Measurements from ENCODE around the gene LPAR6.

LPAR6 gene

DNA sequence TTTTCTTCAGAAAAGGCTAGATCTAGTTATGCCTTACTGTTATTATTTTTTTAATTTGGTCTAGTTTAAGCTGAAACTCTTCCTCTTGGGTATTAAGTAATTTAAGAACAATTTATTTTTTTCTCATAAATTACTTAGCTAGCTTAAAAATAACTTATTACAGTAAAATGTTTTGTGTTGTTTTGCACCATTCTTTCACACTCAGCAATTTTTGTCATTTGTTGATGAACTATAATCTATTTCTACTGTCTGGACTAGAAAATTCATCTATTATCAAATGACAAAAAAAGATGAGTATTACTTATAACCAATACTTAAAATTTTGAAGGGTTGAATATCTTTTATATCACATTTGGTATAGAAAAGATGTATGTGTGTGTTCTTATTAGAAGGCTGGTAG lies 1.6 kb upstream of the LPAR6 start:
- DNase-seq: no peak

- no peak for DNase-seq
Observed at GRCh38 chr13:48411841-48412531, 927 bp downstream of the LPAR6 start.

- no peak for DNase-seq
Observed at GRCh38 chr13:48411147-48411794, 1.6 kb downstream of the LPAR6 start.

GRCh38 chr13:48410199-48410598 lies 2.7 kb downstream of the LPAR6 start:
- DNase-seq: no peak

DNA sequence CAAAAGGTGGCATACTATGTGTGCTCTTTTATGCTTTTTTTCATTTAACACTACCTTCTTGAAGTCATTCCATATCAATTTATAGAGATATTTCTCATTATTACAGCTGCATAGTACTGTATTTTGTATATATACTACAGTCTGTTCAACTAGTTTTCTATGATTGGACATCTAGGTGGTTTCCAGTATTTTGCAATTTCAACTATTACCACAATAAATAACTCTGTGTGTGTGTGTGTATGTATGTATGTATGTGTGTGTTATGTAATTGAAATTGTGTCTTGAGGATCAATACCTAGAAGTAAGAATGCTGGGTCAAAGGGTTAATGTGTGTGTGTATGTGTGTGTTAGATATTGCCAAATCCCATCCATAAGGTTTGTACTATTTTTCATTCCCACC lies 7.0 kb downstream of the LPAR6 start:
- DNase-seq: no peak

GRCh38 chr13:48404952-48405351 lies 8.0 kb downstream of the LPAR6 start:
- DNase-seq: no peak

- no peak for DNase-seq
Observed at GRCh38 chr13:48403913-48404312, 9.0 kb downstream of the LPAR6 start.

- DNase-seq: no peak
Observed at GRCh38 chr13:48403151-48403631, 9.7 kb downstream of the LPAR6 start.

GRCh38 chr13:48402325-48402932 lies 10.5 kb downstream of the LPAR6 start:
- DNase-seq: no peak

DNA sequence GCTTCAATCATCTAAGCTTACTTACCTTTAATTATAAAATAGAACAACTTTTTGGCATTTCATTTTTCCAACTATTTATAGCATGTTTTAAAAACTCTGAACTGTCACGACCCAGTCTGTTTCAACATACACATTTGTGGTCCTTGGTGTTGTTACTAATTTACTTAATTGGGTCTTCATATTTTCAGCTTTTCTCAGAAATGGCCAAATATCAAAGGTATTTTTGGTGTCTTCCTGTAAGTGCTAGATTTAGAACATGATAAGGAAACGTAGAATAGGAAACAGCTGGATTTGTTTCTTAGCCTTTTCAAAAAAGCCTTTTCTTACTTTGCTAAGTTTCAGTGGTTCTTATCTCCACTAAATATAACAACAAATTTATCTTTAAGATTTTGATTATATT lies 11.4 kb downstream of the LPAR6 start:
- no peak for DNase-seq

DNA sequence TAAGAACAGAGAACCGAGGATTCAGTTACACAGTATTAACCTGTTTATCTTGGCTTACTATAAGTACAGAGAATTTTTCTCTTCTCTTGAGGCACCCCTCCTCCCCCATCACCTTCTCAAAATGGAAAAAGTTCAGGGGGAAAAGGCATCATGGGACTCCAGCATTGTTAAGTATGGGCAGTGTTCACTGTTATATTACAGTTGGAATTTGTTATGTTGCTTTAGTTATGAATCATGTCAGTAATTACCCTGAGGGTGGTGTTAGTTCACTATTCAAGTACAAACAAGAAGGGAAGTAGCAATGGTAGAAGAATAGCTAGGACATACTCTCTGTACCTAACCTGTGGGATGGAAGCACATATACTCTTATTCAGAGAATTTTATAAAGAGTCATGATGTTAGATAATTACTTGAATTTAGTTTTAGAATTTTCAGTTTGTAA lies 12.0 kb downstream of the LPAR6 start:
- no peak for DNase-seq

GRCh38 chr13:48400090-48400694 lies 12.7 kb downstream of the LPAR6 start:
- no peak for DNase-seq

- DNase-seq: no peak
Observed at GRCh38 chr13:48398450-48399095, 14.3 kb downstream of the LPAR6 start.

DNA sequence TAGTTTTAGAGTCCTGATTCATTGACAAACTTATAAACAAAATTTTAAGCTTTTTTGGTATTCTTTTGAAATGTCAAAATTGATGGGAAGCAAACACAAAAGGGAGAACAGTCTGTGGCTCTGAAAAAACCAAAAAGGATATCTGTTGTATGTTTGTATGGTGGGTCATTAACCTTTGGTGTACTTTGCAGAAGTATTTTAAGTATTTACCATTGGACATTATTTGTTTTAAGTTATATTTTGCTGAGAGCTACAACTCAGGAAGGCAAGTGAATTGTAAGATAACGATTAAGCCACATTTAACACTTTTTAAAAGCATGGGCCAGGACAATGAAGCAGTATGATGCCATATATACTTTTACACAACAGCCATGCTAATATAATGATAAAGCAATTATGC lies 15.2 kb downstream of the LPAR6 start:
- no peak for DNase-seq

GRCh38 chr13:48393698-48394085 lies 19.2 kb downstream of the LPAR6 start:
- DNase-seq: no peak

GRCh38 chr13:48393030-48393697 lies 19.7 kb downstream of the LPAR6 start:
- no peak for DNase-seq

- no peak for DNase-seq
Observed at GRCh38 chr13:48391257-48391656, 21.7 kb downstream of the LPAR6 start.

- no peak for DNase-seq
Observed at GRCh38 chr13:48386816-48387215, 26.1 kb downstream of the LPAR6 start.

- DNase-seq: no peak
Observed at GRCh38 chr13:48383384-48383783, 29.5 kb downstream of the LPAR6 start.

DNA sequence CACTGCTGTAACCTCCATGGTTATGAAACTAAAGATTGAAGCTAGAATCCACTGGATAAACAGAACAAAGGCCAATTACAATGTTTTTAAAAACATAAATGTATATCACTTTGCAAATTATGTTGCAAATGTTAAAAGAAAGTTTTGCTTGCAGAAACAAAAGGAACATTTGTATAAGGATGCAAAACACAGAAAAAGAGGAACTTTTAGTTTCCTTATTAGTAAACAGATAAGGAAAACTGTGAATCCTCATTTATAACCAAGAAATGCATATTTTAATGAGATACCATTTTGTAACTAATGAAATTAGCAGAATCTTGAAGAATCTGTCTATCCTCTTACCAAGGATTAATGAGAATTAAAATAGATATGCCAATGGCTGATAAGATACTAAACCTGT lies 32.3 kb downstream of the LPAR6 start:
- no peak for DNase-seq

DNA sequence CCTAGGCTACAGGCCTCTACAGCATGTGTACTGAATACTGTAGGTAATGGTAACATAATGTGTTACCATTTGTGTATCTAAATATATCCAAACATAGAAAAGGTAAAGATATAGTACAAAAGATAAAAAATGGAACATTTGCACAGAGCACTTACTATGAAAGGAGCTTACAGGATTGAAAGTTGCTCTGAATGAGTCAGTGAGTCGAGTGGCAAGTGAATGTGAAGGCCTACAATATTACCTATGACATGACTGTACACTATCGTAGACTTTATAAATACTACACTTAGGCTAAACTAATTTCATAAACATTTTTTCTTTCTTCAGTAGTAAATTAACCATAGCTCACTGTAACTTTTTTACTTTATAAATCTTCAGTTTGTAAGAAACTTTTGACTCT lies 35.1 kb downstream of the LPAR6 start:
- DNase-seq: no peak

DNA sequence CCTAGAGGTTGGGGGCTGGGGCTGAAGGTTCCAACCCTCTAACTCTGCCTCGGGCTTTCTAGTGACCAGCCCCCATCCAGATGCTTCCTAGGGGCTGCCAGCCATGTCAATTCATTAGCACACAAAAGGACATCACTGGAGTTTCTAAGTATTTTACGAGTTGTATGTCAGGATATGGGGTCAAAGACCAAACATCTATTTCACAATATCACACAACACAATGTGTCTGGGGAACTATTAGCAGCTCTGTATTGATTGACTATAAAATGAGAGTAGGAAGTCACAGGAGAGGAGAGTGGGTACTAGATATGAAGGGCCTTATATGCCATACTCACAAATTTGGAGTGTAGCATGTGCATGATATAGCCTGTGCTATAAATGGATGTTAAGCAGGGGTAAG lies 42.1 kb downstream of the LPAR6 start:
- no peak for DNase-seq

DNA sequence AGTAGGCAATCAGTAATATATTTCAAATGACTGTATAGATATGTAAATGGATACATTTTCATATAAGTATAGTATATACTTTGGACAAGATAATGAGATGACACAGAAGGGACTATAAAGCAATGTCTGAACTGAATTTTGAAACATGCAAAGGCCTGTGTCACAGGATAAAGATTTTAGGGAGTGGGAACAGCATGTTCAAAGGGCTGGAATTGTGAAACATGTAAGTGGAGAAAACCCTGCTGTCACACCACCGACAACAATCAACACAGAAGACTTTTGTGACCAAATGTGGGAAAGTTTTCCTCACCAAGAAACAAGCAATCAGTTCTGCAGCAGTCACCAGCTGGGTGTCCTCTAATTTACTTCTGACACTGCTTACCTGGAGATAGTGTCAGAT lies 42.9 kb downstream of the LPAR6 start:
- no peak for DNase-seq
